SIG-M5 treated with dmso at 0.1 percent for 504 hours (cell line): ENCODE measurements around the gene AQP3.
"Not testable (repeated sequence)": the region's sequence is repeated elsewhere in the genome, so short reads cannot be mapped to it uniquely, and the experiment has no call there.

Experiments used
- DNase-seq: peaks from one replicate; lab custom pipeline; 2025; ENCODE audit not compliant: unreplicated experiment; lab: John Stamatoyannopoulos, UW

The AQP3 gene

DNA sequence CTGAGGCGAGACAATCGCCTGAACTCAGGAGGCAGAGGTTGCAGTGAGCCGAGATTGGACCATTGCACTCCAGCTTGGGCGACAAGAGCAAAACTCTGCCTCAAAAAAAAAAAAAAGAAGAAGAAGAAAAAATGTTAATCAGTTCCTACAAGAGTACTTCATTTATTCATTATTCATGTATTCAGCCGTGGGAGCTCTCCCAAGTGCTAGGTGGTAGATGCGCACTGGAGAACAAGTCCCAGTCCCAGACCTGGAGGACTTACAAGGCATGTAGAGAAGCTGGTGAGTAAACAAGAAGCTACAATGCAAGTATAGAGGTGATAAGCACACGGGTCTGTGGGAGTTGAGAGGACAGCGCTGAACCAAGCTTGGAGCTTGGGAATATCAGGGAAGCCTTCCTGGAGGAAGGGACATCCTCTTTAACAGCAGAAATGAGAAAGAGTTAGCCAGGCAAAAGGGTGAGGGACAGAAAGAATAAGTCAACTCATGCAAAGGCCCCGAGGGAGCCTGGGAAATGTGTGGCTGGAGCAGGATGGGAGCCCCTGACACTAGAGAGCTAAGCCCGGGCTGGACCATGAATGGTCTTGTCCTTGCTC lies 27.6 kb downstream of the AQP3 start:
- DNase-seq: no peak

- no peak for DNase-seq
Measured at GRCh38 chr9:33418090-33418489, 29.3 kb downstream of the AQP3 start.

GRCh38 chr9:33416996-33417395 lies 30.4 kb downstream of the AQP3 start:
- DNase-seq: no peak

GRCh38 chr9:33415501-33416038 lies 31.8 kb downstream of the AQP3 start:
- peak; percentile 73 for DNase-seq

DNA sequence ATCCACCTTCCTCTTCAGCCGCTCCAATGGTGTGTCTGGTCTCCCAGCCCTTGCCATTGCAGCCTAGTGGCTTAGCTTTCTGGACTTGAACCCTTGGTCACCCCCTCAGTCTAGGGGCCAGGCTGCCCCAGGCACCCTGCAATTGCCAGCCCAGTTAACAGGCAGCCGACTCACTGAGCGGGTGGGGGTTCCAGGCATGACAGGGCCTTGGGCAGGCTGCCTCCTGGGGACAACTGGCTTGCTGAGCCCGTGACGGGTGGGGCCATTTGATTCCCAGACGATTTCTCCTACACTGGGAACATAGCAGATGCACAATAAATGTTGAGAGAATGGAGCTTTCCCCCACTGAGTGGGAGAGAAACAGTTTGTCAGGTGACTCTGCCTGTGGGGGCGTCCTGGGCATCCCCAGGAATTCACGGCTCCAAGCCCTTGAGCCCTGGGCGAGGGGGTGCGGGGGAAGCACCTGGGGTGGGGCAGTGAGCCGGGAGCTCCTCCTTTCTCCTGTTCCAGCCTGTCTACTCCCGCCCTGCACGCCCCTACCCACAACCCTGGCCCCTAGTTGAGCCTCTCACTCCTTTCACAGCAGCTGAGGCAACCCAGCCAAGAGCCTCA lies 32.4 kb downstream of the AQP3 start:
- no peak for DNase-seq

- no peak for DNase-seq
Measured at GRCh38 chr9:33414268-33414667, 33.1 kb downstream of the AQP3 start.

GRCh38 chr9:33408087-33408486 lies 39.3 kb downstream of the AQP3 start:
- no peak for DNase-seq

DNA sequence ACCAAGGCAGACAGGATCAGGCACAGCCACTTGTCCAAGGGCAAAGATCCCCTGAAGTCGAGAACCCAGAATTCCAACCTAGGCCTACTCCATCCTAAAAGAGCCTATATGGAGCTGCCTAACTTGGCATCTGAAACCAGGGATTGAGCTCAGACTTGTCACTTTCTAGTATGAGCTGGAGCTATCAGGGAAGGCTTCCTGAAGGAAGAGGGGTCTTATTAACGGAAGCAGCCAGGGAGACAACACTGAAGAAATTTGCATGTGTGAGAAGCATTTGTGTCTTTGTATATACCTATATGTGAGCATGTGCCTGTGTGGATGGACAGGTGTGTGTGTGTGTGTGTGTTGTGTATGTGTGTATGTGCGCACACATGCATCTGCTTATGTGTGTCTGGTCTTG lies 40.3 kb downstream of the AQP3 start:
- no peak for DNase-seq

DNA sequence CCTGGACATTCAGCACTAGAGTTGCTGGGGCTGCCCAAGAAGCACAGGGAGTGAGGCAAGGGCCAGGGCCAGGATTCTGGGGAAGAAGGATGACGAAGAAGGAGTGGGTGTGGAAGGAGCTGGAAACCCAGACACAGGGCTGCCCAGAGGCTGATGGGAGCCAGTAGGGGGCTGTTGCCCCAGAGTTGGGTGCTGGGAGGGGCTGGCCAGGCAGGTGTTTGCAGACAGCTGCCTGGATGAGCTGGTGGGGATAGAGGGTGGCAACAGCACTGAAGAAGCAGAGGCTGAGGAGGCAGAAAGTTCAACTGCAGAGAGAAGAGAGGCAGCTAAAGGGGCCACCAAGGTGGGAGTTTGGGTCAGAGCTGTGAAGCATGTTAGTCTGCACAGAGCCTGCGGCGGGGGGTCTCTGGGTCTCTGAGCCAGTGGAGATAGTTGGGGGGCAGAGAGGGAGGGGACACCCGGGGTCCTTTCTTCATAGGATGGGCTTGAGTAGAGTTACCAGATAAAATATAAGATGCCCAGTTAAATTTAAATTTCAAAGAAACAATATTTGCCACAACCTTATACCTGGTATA lies 42.5 kb downstream of the AQP3 start:
- no peak for DNase-seq

DNA sequence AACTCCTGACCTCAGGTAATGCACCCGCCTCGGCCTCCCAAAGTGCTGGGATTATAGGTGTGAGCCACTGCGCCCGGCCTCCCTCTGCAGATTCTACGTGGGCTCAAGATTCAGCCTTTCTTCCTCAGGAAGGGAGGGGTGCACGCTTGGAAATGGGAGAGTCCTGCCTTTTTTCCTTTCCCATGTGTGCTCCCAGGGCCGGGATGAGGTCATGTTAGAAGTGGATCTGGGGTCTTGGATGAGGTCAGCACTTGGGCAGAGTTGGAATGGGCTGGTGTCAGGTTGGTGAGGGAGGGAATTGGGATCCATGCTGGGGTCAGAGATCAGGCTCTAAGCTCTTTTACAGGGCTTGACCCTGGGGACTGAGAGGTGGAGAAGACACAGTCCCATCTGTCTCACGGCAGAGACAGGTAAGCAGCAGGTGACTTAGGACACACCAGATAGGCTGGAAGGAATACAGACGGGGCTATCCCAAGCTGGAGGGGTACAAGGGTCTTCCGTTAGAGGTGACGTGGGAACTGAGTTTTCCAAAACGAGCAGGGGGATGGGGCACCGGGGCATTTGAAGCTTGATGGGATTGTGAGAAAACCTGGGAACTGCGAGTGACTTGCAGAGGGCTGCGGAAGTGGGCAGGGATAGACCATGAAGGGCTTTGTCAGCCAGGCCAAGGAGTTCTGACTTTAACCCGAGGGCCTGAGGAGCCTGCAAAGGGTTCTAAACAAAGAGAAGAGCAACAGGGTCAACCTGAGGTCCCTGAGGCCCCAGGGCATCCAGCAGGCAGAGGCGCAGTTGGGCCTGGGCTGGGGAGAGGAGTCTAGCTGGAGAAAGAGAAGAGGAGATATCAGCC lies 43.2 kb downstream of the AQP3 start:
- no peak for DNase-seq

DNA sequence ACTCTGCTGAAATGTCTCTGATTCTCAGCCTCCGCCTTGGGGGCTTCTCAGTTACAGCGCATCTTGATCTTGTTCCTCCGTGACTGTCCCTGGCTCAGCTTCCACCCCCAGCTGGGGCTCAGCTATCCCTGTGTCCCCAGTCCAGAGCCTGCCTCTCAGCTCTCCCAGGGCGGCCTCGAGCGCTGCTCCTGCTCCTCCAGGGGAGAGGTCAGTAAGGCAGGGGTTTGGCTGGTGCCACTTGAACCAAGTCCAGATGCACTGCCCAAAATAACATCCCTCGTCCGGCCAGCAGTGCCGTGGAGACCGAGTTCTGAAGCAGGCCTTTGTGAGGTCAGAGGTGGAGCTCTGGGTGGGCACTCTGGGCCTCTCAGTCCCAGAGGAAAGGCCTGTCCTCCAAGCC lies 45.0 kb downstream of the AQP3 start, which contains the start of gene AQP7:
TSS of gene AQP7 (minus strand) at position 198 of the 400 bp plus-strand sequence. CDS start 1,306 bp downstream, outside the sequence.
- DNase-seq: not testable (repeated sequence)

GRCh38 chr9:33401809-33402208 lies 45.6 kb downstream of the AQP3 start:
- not testable (repeated sequence) for DNase-seq

GRCh38 chr9:33399047-33399446 lies 48.3 kb downstream of the AQP3 start:
- not testable (repeated sequence) for DNase-seq

DNA sequence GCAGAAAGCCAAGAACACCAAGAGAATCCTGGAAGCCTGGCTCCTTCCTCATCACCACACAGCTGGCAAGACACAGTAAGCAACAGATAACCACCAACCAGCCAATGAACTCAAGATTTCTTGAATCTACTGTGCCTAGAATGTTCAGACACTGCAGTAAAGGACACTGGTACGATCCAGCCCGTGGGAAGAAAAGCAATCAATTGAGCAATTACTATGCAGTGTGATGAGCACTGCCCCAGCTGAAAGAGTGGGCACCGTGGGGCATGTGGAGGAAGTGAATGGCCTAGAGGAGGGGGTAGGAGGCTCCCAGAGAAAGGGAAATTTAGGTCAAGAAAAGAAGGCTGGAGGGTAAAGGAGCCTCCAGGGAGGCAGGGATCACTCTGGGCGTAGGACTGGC lies 49.6 kb downstream of the AQP3 start:
- not testable (repeated sequence) for DNase-seq

- not testable (repeated sequence) for DNase-seq
Measured at GRCh38 chr9:33395159-33395879, 52.1 kb downstream of the AQP3 start.

DNA sequence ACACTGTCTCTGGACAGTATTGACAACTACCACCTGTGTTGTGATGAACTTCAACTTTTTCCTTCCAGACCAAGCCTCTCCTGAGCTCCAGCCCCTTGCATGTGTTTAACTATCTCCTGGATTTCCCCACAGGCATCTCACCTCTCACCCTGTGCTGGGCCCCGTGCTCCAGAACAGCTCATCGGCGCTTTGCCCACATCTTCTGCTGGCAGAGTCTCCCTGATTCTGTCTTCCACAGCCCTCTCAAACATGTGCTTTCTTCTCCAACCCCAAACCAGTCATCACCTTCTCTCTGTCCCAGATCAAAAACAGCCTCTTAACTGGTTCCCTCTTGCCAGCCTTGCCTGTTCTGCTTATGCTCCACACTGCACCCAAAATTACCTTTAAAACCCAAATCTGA lies 53.4 kb downstream of the AQP3 start:
- not testable (repeated sequence) for DNase-seq

DNA sequence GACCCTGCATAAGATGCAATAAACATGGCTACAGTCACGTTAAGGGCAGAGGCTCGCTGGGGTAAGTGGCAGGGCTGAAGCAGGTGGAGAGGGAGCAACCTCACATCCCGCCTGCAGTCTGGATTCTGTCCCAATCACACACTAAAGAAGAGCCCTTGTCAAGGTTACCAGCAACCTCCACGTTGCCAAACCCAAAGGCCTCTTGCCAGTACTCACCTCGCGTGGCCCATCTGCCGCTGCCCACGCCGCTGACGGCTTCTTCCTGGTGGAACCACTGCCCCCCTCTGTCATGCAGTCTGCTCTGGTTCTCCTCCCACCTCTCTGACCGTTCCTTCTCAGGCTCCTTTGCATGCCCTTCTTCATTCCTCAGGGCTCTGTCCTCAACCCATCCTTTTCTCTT lies 53.8 kb downstream of the AQP3 start:
- no peak for DNase-seq

GRCh38 chr9:33392591-33393021 lies 54.8 kb downstream of the AQP3 start:
- not testable (repeated sequence) for DNase-seq
